Measurements from ENCODE around the gene DLL4. TPM values are rescaled to one million over a fixed set of nuclear protein-coding genes. Genes with fewer than 3 reads are reported as not detected.

Gene DLL4
- total RNA-seq, 1 experiment from 2014 or later: 1.5 TPM

DNA sequence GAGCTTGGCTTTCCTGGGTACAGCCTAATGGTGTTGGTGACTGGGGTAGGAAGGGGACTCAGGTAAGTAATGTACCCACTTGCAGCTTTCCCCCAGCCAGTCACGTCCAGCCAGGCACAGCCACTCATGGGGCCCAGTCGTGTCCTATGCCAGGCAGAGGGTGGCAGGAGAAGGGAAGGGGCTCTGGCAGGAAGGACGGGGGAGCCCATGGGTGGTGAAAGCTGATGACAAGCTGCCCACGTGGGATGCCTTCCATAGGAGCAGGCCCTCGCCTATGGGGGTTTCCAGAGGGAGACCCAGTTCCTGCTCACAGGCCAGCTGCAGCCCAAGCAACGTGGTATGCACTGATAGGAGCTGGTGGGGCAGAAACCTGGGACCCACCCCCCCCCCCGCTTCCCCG, 34.9 kb downstream of the DLL4 start:
- BruUV-seq (replicated peaks): no TSS peak
- RAD21 ChIA-PET (ENCODE audit: low non-redundant PET in 1 of 2, low total read pairs in 2 of 2, uncharacterized antibody in 2 of 2, unreplicated experiment in 2 of 2): no interaction called here
- Histone ChIP-seq H3K4me2 (ENCODE audit: low read length) (no peak overlapping the region), H3K9me3 (ENCODE audit: control insufficient read depth in 1 of 2, insufficient read depth in 1 of 2, low read depth in 1 of 2, low read length in 2 of 2) (no peaks in the 10 kb centered on the region), H3K4me1 (ENCODE audit: control insufficient read depth in 1 of 2, insufficient read depth in 2 of 2, low read length in 2 of 2) (peaks cover 18 to 22% of the 10 kb centered on the region in 2 experiments), H3K4me3 (replicated peaks in 1 of 2; ENCODE audit: low read depth in 1 of 2, low read length in 2 of 2) (no peak overlapping the region), H3K79me2 (ENCODE audit: insufficient read depth, low read length) (no peaks in the 10 kb centered on the region), H3K27me3 (ENCODE audit: insufficient read depth, low read length) (no peaks in the 10 kb centered on the region), H3K9me2 (ENCODE audit: insufficient read depth) (no peaks in the 10 kb centered on the region), H3K36me3 (ENCODE audit: control insufficient read depth in 1 of 2, insufficient read depth in 2 of 2, low read length in 2 of 2) (no peaks in the 10 kb centered on the region), H3K27ac (ENCODE audit: low read depth, low read length) (no peak overlapping the region), H2AFZ (ENCODE audit: low read depth, low read length, poor library complexity, severe bottlenecking) (no peak overlapping the region), H4K20me1 (ENCODE audit: insufficient read depth) (no peaks in the 10 kb centered on the region), H3K9ac (ENCODE audit: low read length) (no peak overlapping the region)
- TF ChIP-seq POLR2AphosphoS5 (IDR thresholded peaks at IDR 0.05; ENCODE audit: low read depth, low read length) (no peak), SIN3A (IDR thresholded peaks at IDR 0.05; ENCODE audit: low read depth) (no peak), SRF (IDR thresholded peaks at IDR 0.05; ENCODE audit: low read depth) (no peak), CBX3 (IDR thresholded peaks at IDR 0.05; ENCODE audit: low read depth) (no peak), POLR2A (IDR thresholded peaks at IDR 0.05; ENCODE audit: borderline replicate concordance, extremely low read depth, insufficient read depth, insufficient read length) (no peak), EZH2phosphoT487 (IDR thresholded peaks at IDR 0.05; ENCODE audit: borderline replicate concordance) (no peak), JUND (IDR thresholded peaks at IDR 0.05) (no peak), YY1 (IDR thresholded peaks at IDR 0.05; ENCODE audit: extremely low read depth, insufficient replicate concordance, low read depth, low read length) (no peak), EGR1 (IDR thresholded peaks at IDR 0.05; ENCODE audit: low read depth) (no peak), TCF7L2 (IDR thresholded peaks at IDR 0.05; ENCODE audit: borderline replicate concordance, extremely low read depth, insufficient read depth, insufficient read length) (no peak), RAD21 (IDR thresholded peaks at IDR 0.05; ENCODE audit: low read depth) (no peak), EZH2 (IDR thresholded peaks at IDR 0.05) (no peak)
- TF ChIP-seq, protein P1, sequence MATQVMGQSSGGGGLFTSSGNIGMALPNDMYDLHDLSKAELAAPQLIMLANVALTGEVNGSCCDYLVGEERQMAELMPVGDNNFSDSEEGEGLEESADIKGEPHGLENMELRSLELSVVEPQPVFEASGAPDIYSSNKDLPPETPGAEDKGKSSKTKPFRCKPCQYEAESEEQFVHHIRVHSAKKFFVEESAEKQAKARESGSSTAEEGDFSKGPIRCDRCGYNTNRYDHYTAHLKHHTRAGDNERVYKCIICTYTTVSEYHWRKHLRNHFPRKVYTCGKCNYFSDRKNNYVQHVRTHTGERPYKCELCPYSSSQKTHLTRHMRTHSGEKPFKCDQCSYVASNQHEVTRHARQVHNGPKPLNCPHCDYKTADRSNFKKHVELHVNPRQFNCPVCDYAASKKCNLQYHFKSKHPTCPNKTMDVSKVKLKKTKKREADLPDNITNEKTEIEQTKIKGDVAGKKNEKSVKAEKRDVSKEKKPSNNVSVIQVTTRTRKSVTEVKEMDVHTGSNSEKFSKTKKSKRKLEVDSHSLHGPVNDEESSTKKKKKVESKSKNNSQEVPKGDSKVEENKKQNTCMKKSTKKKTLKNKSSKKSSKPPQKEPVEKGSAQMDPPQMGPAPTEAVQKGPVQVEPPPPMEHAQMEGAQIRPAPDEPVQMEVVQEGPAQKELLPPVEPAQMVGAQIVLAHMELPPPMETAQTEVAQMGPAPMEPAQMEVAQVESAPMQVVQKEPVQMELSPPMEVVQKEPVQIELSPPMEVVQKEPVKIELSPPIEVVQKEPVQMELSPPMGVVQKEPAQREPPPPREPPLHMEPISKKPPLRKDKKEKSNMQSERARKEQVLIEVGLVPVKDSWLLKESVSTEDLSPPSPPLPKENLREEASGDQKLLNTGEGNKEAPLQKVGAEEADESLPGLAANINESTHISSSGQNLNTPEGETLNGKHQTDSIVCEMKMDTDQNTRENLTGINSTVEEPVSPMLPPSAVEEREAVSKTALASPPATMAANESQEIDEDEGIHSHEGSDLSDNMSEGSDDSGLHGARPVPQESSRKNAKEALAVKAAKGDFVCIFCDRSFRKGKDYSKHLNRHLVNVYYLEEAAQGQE (IDR thresholded peaks at IDR 0.05; ENCODE audit: low read depth): no peak
- intact Hi-C loops (cut with micrococcal nuclease): no loop called here
- CTCF ChIA-PET: no interaction called here
- ATAC-seq: no peak
- no peak for DNase-seq (ENCODE audit: low read depth, low spot score)
- POLR2A ChIA-PET: interaction anchor here (5.5 kb wide), 1 partner anchor 12 kb away, joined by 44 read pairs; the partner anchor contains the start of gene CHAC1

Measured in HCT116 (cell line).